Activated CD8-positive, alpha-beta memory T cell treated with anti-CD3 and anti-CD28 coated beads, Interleukin-2, amount 50 U/mL, for 24 hours (primary cell): ENCODE results near the gene MAP4K2.

Experiments
- DNase-seq: peaks from one replicate; pipeline ENCODE4 v3.0.0-alpha.2; 2020; ENCODE audit errors: extremely low read depth

The MAP4K2 gene

DNA sequence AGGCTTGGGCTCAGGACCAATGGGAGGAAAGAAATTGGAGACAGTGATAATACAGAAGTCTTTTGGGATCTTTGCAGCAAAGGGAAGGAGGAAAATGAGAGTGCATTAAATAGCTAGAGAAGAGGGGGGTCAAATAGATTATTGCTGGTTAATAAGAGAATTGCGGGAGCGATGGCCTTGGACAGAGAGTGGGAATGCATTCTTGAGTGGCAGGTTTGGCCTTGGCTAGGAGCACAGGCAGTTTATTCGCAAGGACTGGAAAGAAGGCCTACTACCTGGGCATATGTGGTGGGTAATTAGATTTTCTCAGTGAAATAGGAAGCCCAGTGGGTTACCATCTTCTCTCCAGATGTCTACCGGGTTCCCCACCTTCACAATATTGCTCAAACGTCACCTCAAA lies 10.8 kb upstream of the MAP4K2 start:
- DNase-seq: no peak

DNA sequence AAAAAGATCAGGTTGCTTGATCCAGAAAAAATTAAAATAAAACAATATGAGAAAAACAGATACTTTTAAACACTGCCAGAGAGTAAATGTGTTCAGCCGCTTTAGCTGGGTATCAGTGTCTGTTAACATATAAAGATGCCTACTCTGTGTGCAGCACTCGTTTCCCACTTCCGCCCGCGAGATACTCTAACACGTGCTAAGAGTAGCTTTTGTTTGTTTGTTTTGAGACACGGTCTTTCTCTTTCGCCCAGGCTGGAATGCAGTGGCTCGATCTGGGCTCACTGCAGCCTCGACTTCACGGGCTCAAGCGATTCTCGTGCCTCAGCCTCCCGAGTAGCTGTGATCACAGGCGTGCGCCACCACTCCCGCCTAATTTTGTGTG lies 7.9 kb upstream of the MAP4K2 start:
- no peak for DNase-seq

DNA sequence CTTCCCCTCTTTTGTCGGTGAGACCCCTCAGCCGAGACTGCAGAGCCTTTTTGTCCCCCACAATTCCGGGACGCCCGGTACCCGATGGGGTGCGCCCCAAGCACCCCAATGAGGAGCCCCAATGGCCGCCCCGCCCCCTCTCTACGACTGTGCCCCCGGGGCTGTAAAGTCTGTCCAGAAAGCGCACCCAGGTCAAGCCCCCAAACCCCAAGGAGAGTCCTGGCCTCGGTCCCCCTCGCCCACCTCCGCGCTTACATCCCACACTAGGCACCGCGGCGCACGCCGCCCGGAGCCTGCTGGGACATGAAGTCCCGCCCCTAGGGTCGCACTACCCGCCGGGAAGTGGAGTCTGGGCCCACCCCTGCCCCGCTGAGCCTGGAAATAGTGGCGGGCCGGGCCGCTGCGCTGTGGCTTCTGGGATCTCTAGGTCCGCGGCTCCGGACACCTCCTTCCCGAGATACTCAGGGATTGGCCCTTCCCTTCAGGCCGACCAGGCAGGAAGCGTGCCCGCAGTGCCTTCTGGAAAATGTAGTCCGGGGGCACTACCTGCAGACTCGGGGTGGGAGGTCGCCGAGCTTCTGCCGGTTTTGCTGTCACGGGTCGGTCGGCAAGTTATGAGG lies 7.4 kb upstream of the MAP4K2 start, which contains the start of gene MEN1:
Gene MEN1 (minus strand): TSS at position 281 of the 620 bp plus-strand sequence. CDS start 442 bp downstream, outside the sequence.
- DNase-seq: peak; percentile 63

DNA sequence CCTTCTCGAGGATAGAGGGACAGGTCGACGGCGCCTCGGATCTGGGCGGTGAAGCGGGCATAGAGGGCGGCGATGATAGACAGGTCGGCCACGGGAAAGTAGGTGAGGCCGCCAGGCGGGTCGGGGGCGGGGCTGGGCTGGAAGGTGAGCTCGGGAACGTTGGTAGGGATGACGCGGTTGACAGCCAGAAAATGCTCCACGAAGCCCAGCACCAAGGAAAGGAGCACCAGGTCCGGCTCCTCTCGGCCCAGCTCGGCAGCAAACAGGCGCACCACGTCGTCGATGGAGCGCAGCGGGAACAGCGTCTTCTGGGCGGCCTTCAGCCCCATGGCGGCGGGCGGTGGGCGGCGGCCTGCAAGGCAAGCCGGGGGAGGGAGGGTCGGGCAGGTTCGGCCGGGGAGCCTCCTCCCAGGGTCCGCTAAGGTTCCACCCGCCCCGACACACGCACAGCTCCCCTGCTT lies 6.8 kb upstream of the MAP4K2 start:
- no peak for DNase-seq

DNA sequence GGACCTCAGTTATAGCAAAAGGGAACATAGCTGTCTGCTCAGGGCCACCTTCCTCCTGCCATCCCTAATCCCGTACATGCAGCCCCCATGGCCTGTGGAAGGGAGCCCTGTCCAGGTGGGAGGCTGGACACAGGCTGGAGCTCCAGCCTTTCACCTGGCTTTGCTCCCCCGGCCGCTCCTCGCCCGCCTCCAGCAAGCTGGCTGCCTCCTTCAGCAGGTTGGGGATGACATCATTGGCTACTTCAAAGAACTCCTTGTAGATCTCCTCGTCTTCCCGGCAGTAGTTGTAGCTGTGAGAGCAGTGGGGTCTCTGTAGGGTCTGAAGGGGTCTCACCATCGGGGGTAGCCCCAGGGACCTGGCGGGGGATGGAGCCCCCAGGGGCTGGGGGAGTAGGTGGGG lies 2.5 kb upstream of the MAP4K2 start:
- no peak for DNase-seq

DNA sequence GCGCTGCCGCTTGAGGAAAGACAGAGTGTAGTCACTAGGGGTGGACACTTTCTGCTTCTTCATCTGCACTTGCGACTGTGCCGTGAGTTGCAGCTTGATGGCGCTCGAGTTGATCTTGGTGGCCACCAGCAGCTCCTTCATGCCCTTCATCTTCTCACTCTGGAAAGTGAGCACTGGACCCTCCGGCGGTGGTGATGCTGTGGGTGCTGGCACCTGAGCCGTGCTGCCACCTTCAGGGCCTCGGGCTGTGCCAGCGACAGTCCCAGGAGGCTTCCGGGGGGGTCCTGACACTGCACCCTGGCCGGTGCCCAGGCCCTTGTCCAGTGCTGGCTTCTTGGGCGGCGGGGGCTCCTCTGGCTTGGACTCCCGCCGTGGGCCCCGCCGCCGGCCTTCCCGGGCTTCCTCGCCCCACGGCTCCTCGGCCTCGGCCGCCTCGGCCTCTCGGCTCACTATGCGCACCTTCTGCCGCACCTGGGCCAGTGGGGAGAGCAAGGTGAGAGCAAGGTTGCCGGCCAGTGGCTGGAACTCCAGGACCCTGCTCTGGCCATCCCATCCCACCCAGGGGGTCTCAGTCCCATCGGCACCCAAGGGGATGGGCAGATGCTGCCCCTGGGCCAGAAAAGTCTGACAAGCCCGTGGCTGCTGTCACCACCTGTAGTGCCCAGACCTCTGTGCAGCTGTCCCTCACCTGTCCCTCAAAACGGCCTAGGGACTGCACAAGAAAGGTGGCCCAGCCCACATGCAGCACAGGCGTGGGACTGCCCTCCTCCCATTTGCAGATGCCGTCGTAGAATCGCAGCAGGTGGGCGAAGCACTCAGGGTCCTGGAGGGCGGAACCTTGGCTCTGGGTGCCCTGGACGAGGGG lies 1.6 kb upstream of the MAP4K2 start:
- no peak for DNase-seq

DNA sequence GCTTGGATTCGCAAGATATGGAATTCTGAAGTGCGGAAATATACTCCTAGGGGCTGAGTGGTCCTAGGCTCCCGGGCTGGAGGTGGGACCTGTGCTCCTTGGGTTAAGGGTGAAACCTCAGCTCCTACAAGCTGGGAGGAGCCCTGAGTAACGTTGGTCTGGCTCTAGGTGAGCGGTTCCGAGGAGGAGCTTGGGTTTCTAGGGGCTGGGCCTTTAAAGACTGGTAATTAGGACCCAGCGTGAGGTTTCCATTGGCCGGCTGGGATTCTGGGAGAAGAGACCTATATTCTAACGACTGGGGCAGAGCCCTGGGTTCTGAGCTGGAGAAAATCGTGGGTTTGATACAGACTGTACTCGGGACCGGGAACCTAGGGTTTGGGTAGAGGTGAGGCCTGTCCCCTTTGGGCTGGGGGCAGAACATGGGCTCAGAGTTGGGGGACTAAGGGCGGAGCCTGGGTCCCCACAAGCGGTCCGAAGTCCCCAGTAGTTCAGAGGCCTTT lies 882 bp upstream of the MAP4K2 start:
- DNase-seq: no peak

DNA sequence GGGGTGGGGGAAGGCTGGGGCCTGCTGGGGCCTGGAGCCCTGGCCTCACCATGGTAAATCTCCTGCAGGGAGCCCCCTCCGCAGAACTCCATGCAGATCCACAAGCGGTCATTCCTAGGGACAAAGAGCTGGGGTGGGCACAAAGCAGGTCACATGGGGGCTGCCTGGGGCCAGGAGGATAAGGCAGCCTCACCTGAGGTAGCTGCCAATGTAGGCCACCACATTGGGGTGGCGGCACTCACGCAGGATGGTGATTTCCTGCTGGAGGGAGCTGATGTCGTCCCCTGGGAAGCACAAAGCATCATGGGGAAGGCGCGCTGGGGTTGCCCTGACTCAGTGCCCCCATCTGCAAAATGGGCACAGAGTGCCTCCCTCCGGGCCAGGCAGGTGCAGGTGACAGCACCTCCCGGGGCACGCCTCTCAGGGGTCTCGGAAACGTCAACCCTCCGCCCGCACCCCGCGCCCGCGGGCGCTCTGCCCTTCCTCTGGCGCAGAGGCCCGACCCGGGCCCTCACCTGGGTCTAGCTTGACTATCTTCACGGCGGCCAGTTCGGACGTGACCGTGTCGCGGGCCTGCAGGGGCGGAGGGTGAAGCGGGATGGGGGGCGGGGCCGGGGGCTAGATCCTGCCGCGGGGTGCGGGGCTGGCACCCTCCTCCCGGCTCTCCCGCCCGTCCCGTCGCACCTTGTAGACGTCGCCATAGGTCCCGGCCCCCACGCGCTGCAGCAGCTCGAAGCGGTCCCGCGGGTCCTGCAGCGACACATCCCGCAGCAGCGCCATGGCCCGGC lies 450 bp downstream of the MAP4K2 start:
- no peak for DNase-seq

DNA sequence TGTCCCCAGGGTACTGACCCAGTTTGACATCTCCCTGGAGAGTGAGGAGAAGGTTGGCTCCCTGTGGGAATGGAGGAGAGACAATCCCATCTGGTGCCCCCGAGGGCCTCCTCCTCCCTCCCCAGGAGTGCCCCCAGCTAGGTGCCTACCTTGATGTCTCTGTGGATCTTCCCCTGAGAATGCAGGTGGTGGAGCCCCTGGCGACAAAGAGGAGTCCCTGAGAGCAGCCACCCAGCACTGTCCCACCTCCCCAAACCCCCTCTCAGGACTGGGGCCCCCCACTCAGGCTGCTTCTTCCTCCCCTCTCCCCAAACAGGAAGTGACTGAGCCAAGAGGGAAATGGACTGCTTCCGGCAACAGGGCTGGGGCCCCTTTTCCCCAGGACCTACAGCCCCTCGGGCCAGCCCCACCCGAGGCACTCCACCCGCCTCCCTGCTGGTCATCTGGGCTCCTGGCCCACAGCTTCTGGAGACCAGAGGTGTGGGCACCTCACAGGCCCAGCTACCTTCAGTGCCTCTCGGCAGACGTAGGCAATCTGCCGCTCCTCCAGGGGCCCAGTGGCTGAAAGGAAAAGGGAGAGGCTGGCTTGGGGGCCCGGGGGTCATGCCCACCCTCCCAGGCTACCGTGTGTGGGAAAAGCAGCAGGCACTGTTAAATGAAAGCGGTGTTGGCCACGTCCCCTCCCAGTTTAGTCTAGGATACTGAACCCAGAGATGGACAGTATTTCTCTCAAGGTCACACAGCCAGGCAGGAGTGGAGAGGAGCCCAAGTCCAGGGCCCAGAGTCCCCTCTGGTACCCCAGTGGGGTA lies 1.2 kb downstream of the MAP4K2 start:
- no peak for DNase-seq

DNA sequence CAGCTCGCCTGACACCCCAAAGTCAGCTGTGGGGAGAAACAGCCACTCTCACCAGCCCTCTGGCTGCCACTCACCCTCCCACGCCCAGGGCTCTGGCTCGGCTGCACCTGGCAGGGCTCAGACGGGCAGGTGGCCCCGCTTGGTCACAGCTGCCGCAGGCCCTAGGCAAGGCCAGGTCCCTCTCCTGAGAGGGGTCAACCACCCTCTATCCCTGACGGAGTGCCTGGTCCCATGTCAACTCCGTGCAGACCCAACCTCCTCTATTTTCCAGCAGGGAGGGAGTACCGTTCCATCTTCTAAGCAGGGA lies 1.9 kb downstream of the MAP4K2 start:
- no peak for DNase-seq

DNA sequence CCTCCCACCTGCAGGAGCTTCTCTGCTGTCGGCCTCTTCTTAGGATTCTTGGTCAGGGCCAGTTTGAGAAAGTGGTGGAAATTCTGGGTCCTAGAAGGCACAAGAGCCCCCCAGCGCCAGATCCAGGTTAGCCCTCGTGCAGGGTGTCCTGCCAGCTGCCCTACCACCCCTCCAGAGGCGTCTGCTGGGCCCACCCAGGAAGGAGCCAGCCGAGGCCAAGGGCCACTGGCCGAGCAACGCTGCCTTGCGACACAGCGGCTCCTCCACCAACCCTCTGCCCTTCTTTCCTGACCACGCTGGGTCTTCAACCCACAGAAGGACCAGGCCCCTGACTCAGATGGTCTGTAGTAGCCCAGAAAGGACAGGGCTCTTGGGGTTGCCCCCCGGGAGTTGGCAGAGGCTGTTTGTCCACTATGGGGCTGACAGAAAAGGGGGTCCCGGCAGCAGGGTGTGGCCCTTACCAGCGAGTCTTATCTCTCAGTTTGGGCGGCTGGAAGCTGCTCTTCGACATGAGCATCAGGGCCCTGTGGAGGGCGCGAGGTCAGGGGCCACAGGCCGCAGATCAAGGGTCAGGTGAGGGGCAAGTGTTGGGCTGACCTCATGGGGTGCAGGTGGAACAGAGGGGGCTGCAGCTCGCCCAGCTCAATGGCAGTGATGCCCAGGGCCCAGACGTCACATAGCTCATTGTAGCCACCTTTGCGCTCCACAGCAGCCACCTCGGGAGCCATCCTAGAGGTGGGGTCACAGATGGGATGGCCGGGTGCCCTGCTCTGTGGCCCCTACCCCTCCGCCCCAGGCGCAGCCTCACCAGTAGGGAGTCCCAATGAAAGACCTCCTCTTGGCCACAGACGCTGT lies 2.5 kb downstream of the MAP4K2 start:
- no peak for DNase-seq

DNA sequence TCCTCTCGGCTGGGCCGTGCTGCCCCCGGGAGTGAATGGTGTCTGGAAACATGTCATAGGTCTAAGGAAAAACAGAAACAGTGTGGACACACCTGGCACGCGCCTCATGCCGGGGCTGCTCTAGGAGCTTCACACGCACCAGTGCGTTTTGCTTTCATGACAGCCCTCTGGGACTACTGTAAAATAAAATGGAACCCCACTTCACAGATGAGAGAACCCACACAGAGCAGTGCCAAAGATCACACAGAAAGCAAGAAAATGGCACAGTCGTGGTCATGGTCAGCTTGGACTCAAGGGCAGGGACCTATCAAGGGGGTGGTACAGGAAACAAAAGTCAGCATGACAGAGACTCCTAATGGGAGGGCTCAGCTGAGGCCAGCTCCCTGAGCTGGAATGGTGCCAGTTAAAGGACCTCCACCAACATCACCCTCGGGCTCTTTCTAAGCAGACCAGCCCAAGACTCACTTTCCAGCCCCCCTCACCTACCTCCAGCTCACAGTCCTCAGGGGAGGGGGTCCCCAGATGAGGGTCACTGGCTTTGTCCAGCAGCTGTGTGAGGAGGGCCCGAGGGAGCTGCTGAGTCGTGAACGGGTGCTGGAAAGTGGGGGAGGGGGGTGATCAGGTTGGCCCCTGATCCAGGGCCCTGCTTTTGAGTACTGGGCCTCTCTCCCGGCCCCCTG lies 3.3 kb downstream of the MAP4K2 start:
- DNase-seq: no peak

DNA sequence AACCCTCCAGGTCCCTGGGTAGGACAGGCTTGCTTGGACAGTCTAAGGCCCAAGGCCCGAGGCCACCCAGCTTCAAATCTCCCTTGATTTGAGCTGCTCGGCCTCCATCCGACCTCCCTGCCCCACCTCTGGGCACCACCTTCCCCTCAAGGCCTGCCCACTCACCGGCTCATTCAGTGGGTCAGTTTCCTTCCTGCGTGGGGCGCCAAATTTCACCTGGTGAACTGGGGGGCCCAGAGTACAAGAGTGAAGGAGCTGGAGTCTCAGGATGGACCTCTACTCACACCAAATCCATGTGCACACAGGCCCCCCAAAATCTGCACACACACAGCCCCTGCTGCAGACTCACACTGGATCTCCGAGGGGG lies 3.8 kb downstream of the MAP4K2 start:
- no peak for DNase-seq

DNA sequence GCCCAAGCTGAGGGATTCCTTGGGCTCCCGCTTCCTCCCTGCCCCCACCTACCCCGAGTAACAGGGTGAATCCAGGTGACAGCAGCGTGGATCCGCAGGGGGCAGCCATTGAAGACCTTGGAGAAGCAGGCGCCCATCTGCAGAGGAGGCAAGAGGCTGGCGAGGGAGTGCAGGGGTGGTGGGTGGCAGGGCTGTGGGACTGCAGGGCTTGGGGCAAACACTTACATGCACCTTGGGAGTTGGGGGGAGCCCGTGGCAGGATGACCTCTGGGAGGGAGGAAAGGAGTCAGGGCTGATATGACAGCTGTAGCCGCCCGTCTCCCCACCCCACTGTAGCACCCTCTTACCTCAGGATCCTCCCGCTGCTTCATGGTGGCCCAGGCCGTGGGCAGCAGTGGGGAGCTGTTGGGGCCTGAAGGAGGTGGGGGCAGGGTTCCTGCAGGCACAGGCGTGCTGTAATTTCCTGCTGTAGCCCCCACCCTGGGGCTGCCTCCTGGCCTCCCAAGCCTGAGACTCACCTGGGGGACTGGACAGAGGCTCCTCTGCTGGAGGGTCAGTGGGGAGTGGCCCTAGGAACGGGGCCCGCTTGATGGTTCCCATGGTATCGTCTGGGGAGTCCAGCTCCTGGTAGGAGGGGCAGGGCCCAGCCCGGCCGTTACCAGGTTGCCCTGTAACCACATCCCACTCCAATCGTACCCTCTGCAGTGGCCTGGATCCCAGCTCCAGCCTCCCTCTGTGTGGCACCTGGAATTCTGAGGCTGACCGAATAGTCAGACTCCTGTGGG lies 6.1 kb downstream of the MAP4K2 start:
- no peak for DNase-seq

DNA sequence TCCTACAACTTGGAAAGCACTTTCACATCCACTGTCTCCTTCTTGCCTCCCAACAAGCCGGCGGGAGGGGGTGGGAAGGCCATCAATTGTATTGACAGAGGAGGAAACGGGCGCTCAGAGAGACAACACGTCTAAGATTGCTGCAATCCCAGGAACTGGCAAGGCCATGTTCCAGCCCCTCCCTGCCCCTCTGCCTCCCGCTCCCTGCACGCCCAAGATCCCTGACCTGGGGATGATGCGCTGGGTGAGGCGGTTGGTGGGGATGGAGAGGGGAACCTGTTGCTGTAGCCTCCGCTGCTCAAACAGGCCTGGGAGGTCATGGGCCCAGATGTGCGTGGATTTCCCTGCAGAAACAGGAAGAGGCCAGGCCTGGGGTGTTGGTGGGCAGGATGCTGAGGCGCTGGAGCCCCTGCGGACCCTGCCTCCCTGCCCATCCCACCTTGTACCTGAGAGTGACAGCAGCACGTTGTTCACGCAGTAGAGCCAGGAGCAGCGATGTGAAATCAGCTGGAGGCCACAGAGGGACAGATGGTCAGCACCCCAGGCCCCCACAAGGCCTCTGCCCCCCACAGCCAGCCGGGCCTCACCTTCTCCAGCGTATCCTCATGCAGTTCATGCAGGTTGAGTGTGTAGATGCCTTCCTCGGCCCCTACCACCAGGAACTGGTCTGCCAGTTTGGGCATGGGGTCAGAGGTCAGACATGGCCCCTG lies 6.8 kb downstream of the MAP4K2 start:
- DNase-seq: no peak

DNA sequence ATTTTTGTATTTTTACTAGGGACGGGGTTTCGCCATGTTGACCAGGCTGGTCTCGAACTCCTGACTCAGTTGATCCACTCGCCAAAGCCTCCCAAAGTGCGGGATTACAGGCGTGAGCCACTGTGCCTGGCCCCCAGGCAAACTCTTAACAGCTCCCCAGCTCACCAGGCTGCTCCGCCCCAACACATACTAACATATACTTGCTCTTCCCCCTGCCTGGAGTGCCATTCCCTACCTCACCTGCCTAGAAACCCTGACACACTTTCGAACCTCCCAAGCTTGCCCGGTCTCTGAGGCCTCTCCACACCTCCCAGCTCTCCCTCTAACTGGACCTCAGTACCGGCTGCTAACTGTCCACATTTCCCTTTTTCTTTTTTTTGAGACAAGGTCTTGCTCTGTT lies 8.5 kb downstream of the MAP4K2 start:
- DNase-seq: no peak

DNA sequence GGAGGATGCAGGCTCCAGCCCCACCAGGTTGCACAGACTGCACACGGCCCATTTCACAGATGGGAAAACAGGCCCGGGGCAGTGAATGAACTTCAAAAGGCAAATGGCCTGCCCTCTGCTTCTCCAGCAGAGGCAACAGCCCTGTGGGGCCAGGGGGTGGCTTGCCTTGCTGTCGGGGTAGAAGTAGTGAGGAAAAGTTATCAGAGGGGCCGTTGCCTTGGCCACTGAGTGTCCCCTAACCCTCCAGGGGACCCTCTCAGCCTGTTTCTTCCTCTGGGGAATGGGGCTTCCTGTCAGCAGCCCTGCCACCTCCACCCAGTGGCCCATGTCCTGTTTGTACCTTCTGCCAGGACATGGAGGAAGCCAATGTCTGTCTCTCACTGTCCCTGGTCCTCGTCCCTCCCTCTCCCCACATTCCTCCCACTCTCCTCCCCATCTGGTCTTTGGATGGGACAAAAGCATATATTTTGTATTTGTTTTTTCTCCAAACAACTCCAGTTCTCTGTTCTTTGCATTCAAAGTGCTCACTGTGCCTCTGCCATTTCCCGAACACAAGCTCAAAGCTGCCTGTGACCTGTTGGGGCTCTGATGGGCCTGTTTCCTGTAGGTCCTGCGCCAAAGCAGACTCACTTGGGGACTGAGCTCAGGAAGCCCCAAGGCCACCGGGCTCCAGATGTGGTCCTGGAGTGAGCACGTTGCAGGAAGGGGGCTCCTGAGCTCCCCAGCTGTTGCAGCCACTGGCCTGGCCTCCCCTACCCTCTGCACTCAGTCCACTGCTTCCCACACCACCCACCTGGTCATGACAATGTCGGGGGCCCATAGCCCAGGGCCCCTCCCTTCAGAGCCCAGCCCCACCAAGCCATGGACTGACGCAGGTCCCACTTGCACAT lies 9.5 kb downstream of the MAP4K2 start:
- no peak for DNase-seq

DNA sequence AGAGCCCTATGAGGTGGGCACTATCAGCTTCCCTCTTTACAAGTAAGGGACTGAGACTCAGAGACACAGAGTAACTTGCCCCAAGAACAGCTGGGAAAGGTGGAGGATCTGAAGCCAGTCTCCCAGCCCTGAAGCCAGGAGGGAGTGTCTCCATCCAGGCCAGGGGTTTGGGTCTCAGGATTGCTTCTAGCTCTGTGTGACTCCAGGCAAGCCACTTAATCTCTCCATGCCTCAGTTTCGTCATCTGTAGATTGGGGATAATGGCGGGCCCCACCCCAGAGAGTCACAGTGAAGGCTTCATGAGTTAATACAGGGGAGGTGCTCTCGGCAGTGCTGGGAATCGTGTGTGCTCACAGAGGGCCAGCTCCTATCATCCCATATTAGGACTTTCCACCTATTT lies 10.5 kb downstream of the MAP4K2 start:
- DNase-seq: no peak
